ENCODE measurements around the gene SRGN.
A peak's percentile ranks its signal among the peaks of the same experiment; 100 is the strongest.

Gene SRGN

DNA sequence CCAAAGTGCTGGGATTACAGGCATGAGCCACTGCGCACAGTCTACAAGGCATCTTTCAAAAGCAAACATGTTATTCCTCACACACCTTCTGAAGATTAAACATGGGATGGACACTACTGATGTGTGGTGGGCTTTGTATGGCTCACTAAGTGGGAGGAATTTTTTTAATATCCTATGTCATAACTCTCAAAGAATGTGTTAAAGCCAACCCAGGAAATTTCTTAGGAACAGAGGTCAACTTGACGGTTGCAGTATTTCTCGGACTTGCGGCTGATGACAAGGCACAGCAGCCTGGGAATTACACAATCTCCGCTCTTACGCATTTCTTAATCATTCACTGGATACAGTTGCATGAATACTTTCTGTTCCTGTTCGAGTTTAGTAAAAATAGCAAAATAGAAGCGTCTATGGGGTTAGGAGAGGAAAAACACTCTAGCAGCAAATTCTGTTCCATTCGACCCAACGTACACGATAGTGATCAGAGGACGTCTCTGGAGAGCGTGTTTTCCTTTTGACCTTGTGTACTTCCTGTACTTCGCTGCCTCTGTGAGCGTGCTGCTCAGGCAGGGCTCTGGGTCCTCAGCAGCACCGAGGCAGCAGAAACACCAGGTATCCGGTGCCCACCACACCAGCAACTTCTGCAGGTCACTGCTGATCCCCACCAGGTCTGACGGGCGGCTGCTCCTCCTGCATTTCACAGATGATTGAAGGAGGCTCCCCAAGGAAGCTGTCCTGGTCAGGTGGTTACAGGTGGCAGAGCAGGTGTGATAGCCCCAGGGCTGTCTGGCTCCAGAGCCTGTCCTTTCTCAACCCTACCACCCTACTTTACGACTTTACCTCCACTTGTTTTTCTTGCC lies 26.4 kb upstream of the SRGN start:
- peak; percentile 69 for DNase-seq

DNA sequence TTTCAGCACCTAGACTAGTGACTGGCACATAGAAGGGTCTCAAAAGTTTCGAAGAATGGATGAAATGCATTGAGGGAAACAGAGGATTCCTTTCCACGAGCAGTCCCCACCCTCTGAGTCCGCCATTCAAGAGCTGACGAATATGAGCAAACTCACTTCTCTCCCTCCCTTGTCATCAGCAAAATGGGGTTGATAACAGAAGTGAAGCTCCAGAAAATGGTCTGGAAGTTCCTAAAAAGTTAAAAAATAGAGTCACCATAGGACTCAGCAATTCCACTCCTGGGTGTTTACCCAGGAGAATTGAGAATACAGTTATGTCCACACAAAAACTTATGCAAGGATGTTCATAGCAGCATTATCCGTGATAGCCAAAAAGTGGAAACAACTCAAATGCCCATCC lies 25.0 kb upstream of the SRGN start:
- DNase-seq = no peak

DNA sequence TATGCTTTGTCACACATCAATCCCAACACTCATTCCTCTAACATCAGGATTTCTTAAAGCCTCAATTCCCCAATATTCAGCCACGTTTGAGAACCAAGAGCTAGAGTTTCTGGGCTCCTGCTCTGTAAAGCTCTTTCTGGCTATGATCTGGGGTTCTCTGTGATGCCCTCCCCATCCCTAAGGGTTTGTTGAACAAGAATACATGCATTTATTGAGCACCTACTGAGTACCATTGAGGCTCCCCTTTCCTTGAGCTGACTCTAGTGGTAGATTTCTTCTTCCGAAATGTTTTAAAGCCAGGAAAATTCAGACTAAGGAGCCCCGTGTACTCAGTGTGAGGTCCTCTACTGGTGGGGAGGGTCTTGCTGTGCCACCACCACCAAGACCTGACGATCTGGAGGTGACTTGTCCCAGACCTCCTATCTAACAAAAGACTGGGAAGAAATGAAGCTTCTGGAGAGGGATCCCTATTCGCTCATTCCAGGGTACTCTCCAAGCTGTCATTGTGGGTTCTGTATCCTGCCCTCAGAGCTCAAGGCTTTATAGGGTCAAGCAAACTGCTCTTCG lies 23.1 kb upstream of the SRGN start:
- no peak for DNase-seq

- DNase-seq = no peak
Measured at GRCh38 chr10:69065406-69066361, 22.2 kb upstream of the SRGN start.

DNA sequence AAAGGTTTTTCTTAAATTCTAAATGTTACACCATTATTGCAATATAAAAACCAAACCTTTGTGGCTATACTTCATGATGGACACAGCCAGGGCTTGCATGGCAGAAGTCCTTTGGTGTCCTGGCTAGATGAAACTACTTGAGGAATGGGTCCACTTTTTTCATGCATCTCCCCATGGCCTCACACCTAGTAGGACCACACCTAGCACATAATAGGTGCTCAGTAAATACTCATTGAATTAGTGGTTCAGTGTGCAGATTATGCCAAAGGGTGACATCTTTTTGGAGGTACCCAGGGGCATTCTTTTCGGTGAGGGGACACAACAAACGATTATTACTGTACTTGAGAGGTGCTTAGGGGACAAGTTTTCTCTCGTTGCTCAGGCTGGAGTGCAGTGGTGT lies 20.7 kb upstream of the SRGN start:
- no peak for DNase-seq

- no peak for DNase-seq
Measured at GRCh38 chr10:69068549-69068948, 19.4 kb upstream of the SRGN start.

GRCh38 chr10:69069090-69070042 lies 18.5 kb upstream of the SRGN start:
- no peak for DNase-seq

DNA sequence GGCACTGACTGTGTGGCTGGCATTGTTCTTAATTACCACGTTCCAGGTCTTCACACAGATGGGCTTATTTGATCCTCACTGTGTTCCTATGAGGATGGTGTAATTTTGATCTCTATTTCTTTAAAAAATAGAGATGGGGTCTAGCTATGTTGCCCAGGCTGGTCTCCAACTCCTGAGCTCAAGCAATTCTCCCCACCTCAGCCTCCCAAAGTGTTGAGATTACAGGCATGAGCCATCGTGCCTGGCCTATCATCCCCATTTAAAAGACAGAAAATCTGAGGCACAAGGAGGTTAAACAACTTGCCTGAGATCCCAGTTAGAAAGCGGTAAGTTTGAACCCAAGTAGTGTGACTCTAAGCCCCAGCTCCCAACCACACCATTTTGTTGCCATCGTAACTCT lies 17.0 kb upstream of the SRGN start:
- DNase-seq = no peak

DNA sequence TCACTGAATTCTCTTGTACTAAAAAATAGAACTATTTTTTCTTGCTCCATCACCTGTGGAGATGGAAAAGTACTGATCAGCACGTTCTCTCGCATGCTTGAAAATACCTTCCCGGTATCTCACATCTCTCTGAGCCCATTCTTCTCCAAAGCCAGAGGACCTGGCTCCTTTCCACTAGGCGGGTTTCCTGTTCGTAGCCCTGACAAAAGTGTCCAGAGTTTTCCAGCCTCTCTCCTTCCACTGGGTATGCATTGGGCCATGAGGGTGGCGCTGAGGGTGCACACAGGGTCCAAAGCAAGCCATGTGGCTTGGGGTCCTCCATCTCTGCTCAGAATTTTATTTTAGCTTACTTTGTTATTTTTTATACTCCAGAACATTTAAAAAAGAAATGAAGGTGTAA lies 16.3 kb upstream of the SRGN start:
- no peak for DNase-seq

DNA sequence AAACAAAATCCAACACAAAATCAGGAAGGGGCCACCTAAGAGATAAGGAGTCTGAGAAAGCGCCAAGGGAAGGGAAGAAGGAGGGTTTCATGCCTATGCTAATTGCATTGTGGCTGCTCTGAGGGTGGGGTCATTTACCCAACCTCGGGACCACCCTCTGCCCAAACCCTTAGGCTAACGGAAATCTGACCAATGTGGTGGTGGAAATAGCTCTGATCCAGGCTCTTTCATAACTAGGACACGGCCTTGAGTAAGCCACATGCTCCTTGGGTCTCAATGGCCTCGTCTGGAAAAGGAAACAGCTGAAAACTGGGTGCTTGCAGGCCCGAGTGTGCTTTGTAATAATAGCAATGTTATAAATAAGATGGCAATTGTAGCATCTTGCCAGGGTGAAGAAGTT lies 14.9 kb upstream of the SRGN start:
- DNase-seq = no peak

- no peak for DNase-seq
Measured at GRCh38 chr10:69073736-69074364, 14.1 kb upstream of the SRGN start.

GRCh38 chr10:69074532-69074931 lies 13.4 kb upstream of the SRGN start:
- DNase-seq = no peak

DNA sequence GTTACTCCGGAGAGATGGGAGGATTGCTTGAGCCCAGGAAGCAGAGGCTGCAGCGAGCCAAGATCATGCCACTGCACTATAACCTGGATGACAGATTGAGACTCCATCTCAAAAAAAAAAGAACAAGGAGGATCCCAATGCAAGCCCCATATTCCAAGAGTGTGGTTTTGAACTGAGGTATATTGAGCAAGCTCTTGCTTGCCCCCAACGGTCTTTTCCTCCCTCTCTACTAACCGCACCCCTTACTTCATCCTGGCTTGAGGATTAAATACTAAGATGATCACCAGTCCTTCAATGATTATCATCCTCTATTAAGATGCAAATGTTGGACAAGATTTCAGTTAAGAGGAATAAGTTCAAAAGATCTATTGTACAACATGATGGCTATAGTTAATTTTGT lies 12.5 kb upstream of the SRGN start:
- DNase-seq = no peak

GRCh38 chr10:69078311-69078710 lies 9.6 kb upstream of the SRGN start:
- DNase-seq = no peak

- no peak for DNase-seq
Measured at GRCh38 chr10:69080226-69080625, 7.7 kb upstream of the SRGN start.

DNA sequence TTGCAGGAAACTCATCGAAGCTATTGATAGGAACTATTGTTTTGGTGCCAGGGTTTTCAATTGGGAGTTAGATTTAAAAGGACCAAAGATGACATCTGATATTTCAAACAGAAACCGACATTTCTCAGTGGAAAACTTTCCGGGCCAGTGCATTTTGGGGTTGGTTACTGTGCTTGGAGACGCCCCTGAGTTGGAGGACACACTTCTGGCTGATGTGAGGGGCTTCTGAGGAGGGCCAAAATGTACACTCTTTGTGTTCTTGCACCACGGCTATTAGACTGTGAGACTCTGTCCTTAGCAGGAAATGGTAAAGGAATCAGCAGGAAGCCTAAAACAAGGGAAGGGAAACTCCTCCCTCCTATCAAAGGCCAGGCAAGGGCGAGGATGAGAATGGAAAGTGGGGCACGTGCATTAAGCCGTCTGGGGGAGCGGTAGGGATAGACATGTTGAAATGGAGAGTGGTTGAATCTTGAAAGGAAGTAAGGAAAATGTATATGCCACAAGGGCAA lies 1.8 kb upstream of the SRGN start:
- DNase-seq = no peak

GRCh38 chr10:69088471-69088769 lies 517 bp downstream of the SRGN start:
- no peak for DNase-seq

- peak; percentile 7 for DNase-seq
Measured at GRCh38 chr10:69088801-69089501, 1.0 kb downstream of the SRGN start.

- DNase-seq = no peak
Measured at GRCh38 chr10:69089638-69090599, 2.0 kb downstream of the SRGN start.

DNA sequence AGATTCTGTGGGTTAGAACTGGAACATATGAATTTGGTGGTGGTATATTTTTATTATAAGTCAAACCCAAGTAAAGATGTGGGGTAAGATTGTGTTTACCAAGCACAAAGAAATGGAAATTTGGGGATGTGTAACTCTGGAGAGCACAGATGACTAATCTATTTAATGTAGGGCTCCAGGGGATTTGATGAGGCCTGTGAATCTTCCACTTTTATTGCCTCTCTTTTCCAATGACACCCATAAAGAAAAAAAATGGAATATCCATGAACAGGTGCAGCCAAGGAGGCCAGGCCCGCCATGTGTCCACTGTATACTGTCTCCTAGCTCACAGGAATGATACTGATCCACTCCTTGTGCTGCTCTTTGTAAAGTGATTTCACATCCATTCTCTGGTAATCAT lies 2.8 kb downstream of the SRGN start:
- DNase-seq = no peak

Measured in T1000 (cell line).